GM12801 (cell line): ENCODE measurements around the gene ATP8B4.

Experiments used
- TF ChIP-seq, protein P1 (sequence below): IDR thresholded peaks from one replicate; pipeline ENCODE4 v1.5.1; 2011; ENCODE audit warnings: control low read depth; ENCODE audit not compliant: insufficient read length; ENCODE audit errors: extremely low read depth

Gene ATP8B4

DNA sequence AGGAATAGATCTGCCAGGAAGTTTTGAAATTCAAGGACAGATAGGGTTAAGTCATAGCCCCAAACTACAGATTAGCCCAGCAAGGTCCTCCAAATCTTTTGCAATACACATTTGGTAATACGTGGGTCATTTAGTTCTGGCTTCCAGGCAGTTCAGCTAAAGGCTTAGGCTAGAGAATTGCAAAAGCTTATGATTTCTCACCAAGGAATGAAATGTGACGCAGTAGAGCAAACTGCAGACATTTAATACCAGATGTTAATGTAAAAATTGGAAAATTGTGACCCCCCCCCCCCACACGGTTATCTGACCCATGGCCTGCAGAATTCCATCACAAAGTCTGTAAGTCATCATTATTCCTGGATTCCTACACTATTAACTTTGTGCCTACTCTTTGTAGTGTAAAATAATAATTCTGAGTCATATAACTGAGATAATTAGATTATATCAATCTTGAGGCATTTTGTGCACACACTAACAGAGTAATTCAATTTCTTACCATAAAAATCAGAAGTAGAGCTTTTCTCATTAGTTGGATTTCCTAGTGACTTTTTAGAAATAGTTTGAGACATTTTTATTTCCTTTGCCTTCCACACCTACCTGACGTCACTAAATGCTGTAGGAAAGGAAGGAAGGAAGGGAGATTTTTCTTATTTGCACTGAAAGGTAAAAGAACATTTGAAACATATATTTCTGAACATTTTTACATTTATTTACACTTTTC lies 263.0 kb downstream of the ATP8B4 start:
- TF ChIP-seq, protein P1, sequence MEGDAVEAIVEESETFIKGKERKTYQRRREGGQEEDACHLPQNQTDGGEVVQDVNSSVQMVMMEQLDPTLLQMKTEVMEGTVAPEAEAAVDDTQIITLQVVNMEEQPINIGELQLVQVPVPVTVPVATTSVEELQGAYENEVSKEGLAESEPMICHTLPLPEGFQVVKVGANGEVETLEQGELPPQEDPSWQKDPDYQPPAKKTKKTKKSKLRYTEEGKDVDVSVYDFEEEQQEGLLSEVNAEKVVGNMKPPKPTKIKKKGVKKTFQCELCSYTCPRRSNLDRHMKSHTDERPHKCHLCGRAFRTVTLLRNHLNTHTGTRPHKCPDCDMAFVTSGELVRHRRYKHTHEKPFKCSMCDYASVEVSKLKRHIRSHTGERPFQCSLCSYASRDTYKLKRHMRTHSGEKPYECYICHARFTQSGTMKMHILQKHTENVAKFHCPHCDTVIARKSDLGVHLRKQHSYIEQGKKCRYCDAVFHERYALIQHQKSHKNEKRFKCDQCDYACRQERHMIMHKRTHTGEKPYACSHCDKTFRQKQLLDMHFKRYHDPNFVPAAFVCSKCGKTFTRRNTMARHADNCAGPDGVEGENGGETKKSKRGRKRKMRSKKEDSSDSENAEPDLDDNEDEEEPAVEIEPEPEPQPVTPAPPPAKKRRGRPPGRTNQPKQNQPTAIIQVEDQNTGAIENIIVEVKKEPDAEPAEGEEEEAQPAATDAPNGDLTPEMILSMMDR = no peak

DNA sequence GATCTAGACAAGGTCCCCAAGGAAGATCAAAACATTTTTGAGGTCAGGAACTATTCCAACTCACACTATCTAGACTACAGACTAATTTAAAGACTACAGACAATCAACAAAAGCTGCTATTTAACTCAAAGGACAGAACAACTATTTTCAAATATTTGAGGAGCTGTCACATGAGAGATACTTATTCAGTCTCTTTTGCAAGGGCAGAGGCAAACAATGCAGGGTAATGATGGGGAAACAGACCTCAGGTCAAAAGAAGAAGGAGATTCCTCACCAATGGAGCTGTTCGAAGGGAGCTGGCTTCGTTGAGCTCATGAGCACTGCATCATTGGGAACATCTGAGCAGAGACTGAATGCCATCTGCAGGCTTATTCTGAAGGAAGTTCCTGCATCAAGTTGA lies 266.3 kb downstream of the ATP8B4 start:
- TF ChIP-seq, protein P1 = no peak

DNA sequence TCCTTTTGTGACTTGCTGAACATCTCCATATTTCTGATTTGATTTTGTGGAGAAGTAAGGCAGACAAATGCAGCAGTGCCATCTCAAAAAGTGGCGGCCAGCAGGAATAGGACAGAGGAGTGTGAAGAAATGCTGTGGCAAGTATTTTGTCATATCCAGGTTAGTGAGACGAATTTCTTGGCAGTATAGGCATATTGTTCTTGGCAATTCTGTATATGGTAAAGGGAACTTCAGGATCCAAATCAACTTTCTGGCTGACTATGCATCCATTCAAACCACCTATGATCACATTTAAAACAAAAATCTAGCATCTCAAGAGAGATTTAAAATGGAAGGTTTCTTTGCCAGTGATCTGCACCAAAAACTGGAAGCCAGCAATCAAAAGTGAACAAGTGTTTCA lies 270.2 kb downstream of the ATP8B4 start:
- TF ChIP-seq, protein P1 = no peak

DNA sequence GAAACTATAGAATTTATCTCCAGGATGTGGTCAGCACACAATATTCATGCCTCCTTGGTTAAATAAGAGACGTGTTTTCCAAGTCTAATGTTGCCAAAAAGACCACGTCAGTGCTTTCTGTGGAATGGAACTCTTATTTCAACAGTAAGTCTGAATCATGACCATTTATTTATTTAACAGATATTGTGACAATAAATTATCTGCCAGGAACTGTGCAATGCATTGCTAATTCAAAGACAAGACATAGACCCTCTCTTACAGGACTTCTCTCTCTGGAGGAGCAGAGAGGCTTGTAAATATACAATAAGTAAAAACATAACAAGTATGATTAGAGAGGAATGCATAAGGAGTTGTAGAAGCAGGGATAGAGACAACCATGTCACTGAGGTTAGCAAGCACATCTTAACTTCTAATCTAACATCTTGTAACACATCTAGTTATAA lies 270.7 kb downstream of the ATP8B4 start:
- TF ChIP-seq, protein P1 = no peak

DNA sequence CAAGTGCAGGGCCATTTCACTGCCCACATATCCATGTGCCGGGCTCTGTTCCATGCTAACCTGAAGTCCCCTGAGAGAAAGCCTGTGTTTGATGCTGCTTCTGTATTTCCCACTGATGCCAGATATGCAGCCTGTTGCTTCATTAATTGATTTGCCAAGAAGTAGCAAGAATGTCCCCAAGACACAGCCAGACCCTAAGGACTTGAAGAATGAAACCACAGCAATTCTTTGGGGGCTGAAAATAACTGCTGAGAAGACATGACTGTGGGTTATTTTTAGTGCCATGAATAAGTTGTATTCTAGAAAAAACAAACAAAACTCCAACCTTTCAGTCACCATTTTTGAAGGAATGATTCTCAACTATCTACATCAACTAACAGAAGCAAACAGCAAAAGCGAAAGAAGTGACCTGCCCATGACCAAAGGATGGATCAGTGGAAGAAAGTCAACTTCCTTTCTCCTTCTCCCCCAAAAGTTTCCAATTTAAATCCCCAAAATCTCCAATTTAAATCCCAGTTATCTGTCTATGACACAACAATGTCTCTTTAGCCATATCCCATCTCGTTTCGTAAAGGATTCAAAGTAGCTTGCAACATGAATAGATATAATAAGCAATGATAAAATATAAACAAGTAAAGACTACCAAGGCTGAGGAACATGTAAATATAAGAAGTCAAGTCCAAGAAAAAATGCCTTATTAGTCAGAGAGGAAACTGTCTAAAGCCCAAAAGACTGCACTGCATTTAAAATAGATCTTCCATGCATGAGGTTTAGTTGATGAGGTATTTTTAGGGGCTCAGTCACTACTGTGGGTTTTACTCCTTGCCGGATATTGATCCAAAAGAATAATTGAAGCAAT lies 271.4 kb downstream of the ATP8B4 start:
- TF ChIP-seq, protein P1 = no peak

DNA sequence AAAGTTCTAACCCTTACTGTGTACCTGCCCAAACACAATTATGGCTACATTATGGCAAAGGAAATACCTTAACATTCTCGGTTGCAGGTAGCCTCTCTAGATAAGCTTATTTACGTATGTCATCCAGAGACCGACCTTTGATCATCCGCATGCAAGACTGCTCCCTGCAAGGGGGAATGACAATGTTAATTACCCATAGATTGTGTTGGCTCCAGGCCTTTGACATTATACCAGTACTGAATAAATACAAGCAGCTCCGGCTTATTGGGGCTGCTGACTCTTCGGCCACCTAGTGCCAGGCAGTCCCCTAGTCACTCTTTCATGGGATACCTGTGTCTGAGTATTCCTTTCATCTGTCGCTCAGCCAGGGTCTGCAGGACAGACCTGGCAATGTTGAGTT lies 274.6 kb downstream of the ATP8B4 start:
- TF ChIP-seq, protein P1 = no peak

DNA sequence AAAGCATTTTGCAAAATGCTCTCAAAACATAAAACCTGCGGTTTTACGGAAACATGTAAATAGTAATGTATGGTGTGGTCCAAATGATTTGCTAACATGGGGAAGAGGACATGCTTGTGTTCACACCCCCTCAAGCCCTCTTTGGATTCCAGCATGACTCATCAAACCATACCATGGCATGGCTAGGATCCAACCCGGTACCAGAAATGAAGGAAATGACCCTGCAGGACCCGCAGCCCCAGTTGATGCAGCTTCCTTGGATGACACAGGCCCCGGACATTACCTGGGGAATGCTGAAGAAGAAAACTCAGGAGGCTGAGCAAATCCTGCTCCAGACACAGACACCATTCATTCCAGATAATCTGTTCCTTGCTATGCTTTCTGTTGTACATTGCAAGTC lies 275.3 kb downstream of the ATP8B4 start:
- TF ChIP-seq, protein P1 = no peak
